GM23248 (cell line): Measurements from ENCODE around the gene ITGA8.

Experiments used
- EZH2 ChIP-seq: fragments of 200-600 bp; sonication (generic); IDR thresholded peaks from 2 replicates; pipeline ENCODE4 v1.6.1; 2018; ENCODE audit warnings: antibody characterized with exemption, mild to moderate bottlenecking; ENCODE audit not compliant: insufficient read depth, poor library complexity, severe bottlenecking
- EZH2phosphoT487 ChIP-seq: fragments of 200-600 bp; sonication (generic); IDR thresholded peaks from 2 replicates; pipeline ENCODE4 v1.6.1; 2018; ENCODE audit warnings: antibody characterized with exemption, moderate library complexity, mild to moderate bottlenecking, low read depth; ENCODE audit not compliant: insufficient read depth

DNA sequence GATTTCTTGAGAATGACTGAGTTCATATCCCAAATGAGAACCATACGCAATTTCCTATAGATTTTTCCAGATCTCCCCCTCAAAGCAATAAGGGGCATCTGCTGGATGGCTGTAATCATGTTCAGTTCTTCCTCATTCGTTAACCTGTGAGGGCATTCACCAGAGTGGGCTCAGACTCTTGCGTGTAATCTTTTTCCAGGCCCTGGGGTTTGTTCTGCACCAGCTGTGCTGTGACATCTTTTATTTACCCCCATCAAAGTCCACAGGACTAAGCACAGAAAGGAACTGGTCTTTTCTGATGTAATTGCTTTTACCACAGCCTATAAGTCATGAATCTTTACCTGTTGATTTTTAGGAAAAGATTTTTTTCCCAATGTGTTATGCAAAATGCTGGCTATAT lies 27.9 kb upstream of the ITGA8 start:
- TF ChIP-seq EZH2 (no peak), EZH2phosphoT487 (no peak)
